ENCODE results near the gene FMN1. TPM values are rescaled to one million over a fixed set of nuclear protein-coding genes. Genes with fewer than 3 reads are reported as not detected.
A peak's percentile ranks its signal among the peaks of the same experiment; 100 is the strongest.

Gene FMN1
- total and polyA plus RNA-seq, 2 experiments from 2014 or later, result 0.93 to 2.2 TPM

DNA sequence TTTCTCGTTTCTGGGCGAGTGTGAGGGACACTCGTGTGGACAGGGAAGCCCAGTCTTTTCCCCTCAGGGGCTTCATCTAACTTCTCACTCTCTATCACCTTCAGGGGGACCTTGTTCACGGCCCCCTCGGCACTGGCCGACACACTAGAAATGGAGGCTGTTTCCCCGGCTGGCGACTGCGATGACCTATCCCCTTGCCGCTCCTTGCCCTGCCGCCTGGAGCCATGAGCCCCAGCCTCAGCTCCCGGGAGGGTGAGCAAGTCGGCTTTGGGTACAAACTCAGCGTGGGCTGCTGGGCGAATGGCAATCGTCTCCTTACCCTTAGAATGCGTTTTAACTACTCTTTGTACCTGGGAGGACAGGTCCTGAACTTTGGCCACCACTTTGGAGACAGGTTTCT lies 41.0 kb downstream of the FMN1 start:
- H3K4me1 ChIP-seq (ENCODE audit: insufficient read depth), result no peaks in the 10 kb centered on the region
- no peaks in the 10 kb centered on the region for H4K20me1 ChIP-seq (ENCODE audit: insufficient read depth)
- no peak for DNase-seq
- H3K9ac ChIP-seq, result no peak overlapping the region
- H3K4me2 ChIP-seq (ENCODE audit: unreplicated experiment), result no peak overlapping the region
- in situ Hi-C loops (cut with MboI), result no loop called here
- no peaks in the 10 kb centered on the region for H3K79me2 ChIP-seq (ENCODE audit: insufficient read depth)
- 0 out of 2 replicates have a peak, but pooled peaks cover 8% of the 10 kb centered on the region for H3K27me3 ChIP-seq (replicated peaks; ENCODE audit: insufficient read depth)
- H3K36me3 ChIP-seq (ENCODE audit: low read depth), result no peaks in the 10 kb centered on the region
- no peak overlapping the region for H3K4me3 ChIP-seq
- no peak for TF ChIP-seq EZH2phosphoT487 (IDR thresholded peaks at IDR 0.05; ENCODE audit: insufficient read depth, low read depth)
- TF ChIP-seq EZH2 (IDR thresholded peaks at IDR 0.05; ENCODE audit: insufficient read depth, poor library complexity, severe bottlenecking), result no peak
- no peak overlapping the region for H2AFZ ChIP-seq
- no peaks in the 10 kb centered on the region for H3K9me3 ChIP-seq (ENCODE audit: low read depth)
- H3K27ac ChIP-seq, result no peak overlapping the region
- H3K9me2 ChIP-seq (ENCODE audit: insufficient read depth), result no peaks in the 10 kb centered on the region
- no peaks in the 10 kb centered on the region for H3F3A ChIP-seq (ENCODE audit: insufficient read depth)
- WGBS, 2 experiments (ENCODE audit: low coverage in 1 of 2, low lambda C conversion rate in 2 of 2, missing lambda C conversion rate in 2 of 2), result 90% methylated on average over 17 of the region's 17 CpGs

- 49 to 51% methylated on average over 5 of the region's 5 CpGs for WGBS, 2 experiments (ENCODE audit: low coverage in 1 of 2, low lambda C conversion rate in 2 of 2, missing lambda C conversion rate in 2 of 2)
- Histone ChIP-seq H3K4me2 (ENCODE audit: unreplicated experiment) (no peak overlapping the region), H3K36me3 (ENCODE audit: low read depth) (no peaks in the 10 kb centered on the region), H3K9ac (no peak overlapping the region), H3K4me1 (ENCODE audit: insufficient read depth) (no peaks in the 10 kb centered on the region), H2AFZ (no peak overlapping the region), H3K27ac (no peak overlapping the region), H3K9me2 (ENCODE audit: insufficient read depth) (no peaks in the 10 kb centered on the region), H3K27me3 (replicated peaks; ENCODE audit: insufficient read depth) (0 out of 2 replicates have a peak, but pooled peaks cover 8% of the 10 kb centered on the region), H3K9me3 (ENCODE audit: low read depth) (no peaks in the 10 kb centered on the region), H3K4me3 (no peak overlapping the region), H4K20me1 (ENCODE audit: insufficient read depth) (no peaks in the 10 kb centered on the region), H3K79me2 (ENCODE audit: insufficient read depth) (no peaks in the 10 kb centered on the region), H3F3A (ENCODE audit: insufficient read depth) (no peaks in the 10 kb centered on the region)
- peak; percentile 17 for DNase-seq
- in situ Hi-C loops (cut with MboI), result no loop called here
- TF ChIP-seq EZH2phosphoT487 (IDR thresholded peaks at IDR 0.05; ENCODE audit: insufficient read depth, low read depth), result no peak
- no peak for TF ChIP-seq EZH2 (IDR thresholded peaks at IDR 0.05; ENCODE audit: insufficient read depth, poor library complexity, severe bottlenecking)
These were observed 41.9 kb downstream of the FMN1 start for GRCh38 chr15:33152502-33153109.

DNA sequence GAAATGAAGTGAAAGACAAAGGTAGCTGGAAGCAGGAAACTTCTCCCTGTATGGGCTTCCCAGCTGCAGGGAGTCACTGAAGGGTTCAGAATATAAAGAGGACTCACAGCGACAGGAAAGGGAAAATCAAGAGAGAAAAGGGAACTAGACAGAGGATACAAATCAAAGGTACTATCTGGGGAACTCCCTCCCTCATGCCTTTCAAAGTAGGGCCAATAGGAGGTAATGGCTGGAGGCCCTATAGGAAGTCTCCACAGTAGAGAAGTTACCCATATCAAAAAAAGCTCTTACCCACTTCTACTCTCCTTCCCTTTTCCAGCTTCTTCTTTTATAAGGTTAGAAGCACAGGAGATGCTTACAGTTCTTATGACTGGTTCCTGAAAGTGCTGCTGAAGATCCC lies 43.5 kb downstream of the FMN1 start:
- Histone ChIP-seq H4K20me1 (ENCODE audit: insufficient read depth) (no peaks in the 10 kb centered on the region), H3K4me1 (ENCODE audit: insufficient read depth) (no peaks in the 10 kb centered on the region), H3F3A (ENCODE audit: insufficient read depth) (no peaks in the 10 kb centered on the region), H3K9ac (no peak overlapping the region), H2AFZ (no peak overlapping the region), H3K27me3 (replicated peaks; ENCODE audit: insufficient read depth) (0 out of 2 replicates have a peak, but pooled peaks cover 8% of the 10 kb centered on the region), H3K27ac (no peak overlapping the region), H3K9me3 (ENCODE audit: low read depth) (no peaks in the 10 kb centered on the region), H3K9me2 (ENCODE audit: insufficient read depth) (no peaks in the 10 kb centered on the region), H3K4me3 (no peak overlapping the region), H3K36me3 (ENCODE audit: low read depth) (no peaks in the 10 kb centered on the region), H3K79me2 (ENCODE audit: insufficient read depth) (no peaks in the 10 kb centered on the region), H3K4me2 (ENCODE audit: unreplicated experiment) (no peak overlapping the region)
- TF ChIP-seq EZH2 (IDR thresholded peaks at IDR 0.05; ENCODE audit: insufficient read depth, poor library complexity, severe bottlenecking) (no peak), EZH2phosphoT487 (IDR thresholded peaks at IDR 0.05; ENCODE audit: insufficient read depth, low read depth) (no peak)
- in situ Hi-C loops (cut with MboI), result no loop called here
- no peak for DNase-seq
- WGBS, 2 experiments (ENCODE audit: low coverage in 1 of 2, low lambda C conversion rate in 2 of 2, missing lambda C conversion rate in 2 of 2), result 74 to 79% methylated on average over 1 of the region's 1 CpG

DNA sequence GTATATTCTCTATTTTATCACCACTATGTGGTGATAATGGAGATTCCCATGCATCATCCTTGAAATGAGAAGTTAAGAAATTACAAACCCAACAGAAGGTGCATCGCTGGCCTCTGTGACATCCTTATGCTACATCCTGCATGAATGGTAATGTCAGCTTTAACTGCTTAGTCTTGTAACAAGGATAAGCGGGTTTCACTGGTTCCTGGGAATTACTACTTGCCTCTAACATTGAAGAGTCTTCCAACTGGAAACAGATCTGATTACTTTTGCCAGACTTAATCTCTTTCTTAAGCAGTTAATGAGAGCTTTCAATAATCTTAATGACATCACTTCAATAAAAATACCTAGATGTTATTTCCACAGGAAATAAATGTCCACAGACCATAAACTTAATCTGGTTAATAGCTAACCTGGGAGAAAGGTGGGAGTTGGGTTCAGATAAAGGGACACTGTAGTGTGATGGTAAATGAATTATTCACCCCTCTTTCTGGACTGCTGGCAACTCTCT lies 44.0 kb downstream of the FMN1 start:
- Histone ChIP-seq H3K9me3 (ENCODE audit: low read depth) (no peaks in the 10 kb centered on the region), H3F3A (ENCODE audit: insufficient read depth) (no peaks in the 10 kb centered on the region), H3K27ac (no peak overlapping the region), H3K4me3 (no peak overlapping the region), H3K9me2 (ENCODE audit: insufficient read depth) (no peaks in the 10 kb centered on the region), H3K4me2 (ENCODE audit: unreplicated experiment) (no peak overlapping the region), H3K79me2 (ENCODE audit: insufficient read depth) (no peaks in the 10 kb centered on the region), H3K4me1 (ENCODE audit: insufficient read depth) (no peaks in the 10 kb centered on the region), H3K36me3 (ENCODE audit: low read depth) (no peaks in the 10 kb centered on the region), H2AFZ (no peak overlapping the region), H3K27me3 (replicated peaks; ENCODE audit: insufficient read depth) (0 out of 2 replicates have a peak, but pooled peaks cover 8% of the 10 kb centered on the region), H4K20me1 (ENCODE audit: insufficient read depth) (no peaks in the 10 kb centered on the region), H3K9ac (no peak overlapping the region)
- no peak for DNase-seq
- WGBS, 2 experiments (ENCODE audit: low coverage in 1 of 2, low lambda C conversion rate in 2 of 2, missing lambda C conversion rate in 2 of 2), result 74 to 84% methylated on average over 2 of the region's 2 CpGs
- TF ChIP-seq EZH2phosphoT487 (IDR thresholded peaks at IDR 0.05; ENCODE audit: insufficient read depth, low read depth), result no peak
- no peak for TF ChIP-seq EZH2 (IDR thresholded peaks at IDR 0.05; ENCODE audit: insufficient read depth, poor library complexity, severe bottlenecking)
- in situ Hi-C loops (cut with MboI), result no loop called here
